Measurements from ENCODE around the gene MCC.

MCC gene

GRCh38 chr5:113217619-113218184 is 270.6 kb downstream of the MCC start:
- no peak for DNase-seq

DNA sequence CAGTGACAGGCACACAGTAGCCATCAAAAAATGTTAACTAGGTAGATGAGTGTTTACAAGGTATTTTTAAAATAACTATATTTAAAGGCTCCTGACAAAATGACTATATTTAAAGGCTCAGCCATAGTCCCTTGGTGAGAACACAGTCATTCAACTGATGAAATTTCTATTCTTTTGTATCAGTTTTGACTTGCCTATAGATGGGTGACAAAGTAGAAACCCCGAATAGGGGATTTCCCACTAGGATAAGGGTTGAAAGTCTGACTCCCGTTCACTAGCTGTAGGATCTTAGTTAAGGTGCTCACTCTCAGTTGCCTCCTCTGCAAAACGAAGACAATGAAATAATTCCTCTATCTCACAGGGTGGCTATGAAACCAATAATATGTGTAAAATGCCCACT is 271.7 kb downstream of the MCC start:
- DNase-seq = no peak

GRCh38 chr5:113215401-113216060 is 272.7 kb downstream of the MCC start:
- no peak for DNase-seq

- DNase-seq = no peak
These were observed 273.5 kb downstream of the MCC start for GRCh38 chr5:113214606-113215323.

DNA sequence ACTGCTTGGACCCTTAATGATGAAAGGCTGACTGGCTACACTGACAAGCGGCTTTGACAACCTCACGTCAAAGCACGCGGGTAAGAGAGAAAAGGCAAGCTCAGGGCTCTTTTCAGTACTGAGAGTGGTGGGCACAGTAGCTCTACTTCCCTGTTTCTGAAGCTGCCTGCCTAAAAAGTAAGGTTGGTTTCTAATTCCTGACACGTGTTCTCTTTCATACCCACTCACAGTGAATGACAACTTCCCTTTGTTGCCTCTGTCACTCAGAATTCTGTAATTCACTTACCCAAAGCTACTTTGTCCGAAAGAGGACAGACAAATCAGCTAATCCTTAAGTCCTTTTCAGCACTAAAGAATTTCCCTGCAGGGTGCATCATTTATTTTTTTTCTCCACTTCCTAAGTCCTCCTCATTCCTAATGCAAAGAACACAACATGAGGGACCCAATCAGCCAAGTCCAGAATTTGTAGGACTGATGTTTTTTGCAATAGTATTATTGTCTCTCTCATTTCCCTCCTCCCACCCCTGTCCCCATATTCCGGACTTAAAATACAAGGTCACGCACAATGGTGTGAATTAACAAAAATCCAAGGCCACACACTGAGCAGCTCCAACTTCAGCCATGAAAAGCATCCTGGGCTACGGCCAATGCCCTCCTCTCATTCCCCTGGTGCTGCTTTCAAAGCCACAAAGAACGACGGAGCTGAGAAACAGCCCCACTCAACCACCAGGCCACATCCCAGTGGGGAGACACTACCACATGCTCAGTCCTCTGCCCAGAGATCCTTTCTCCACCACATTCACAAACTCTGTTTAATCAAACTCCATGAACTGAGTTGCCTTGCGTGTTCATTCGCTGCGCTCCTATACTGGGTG is 274.5 kb downstream of the MCC start:
- no peak for DNase-seq

DNA sequence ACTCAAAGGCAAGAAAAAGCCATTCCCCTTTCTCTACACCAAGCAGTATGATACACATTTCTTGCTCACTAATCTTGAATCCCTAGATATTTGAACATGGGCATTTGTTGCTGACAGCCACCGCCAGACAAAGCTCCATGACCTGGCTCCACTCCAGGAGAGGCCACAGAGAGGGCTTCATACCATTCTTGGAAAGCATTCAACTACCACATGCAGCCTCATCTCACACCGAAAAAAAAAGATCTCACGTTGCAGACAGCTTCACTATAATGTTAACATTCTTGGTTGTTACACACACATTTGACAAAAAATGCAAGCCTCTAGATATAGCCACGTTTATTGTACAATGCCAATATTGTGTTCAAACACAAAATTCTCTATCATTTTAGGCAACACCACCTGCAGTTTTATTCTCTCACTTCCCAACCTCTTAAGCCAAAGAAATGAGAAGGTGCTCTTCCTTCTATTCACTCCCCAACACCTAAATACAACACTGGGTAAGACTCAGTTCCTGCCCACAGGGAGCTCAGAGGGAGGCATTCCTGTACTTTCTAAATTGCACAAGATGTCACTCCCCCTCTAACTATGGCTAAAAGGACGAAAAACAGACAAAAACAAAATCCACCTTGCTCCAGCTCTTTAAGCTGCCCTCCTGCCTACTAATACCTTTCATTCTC is 275.9 kb downstream of the MCC start:
- DNase-seq = no peak

GRCh38 chr5:113209498-113209897 is 278.8 kb downstream of the MCC start:
- DNase-seq = no peak

GRCh38 chr5:113205807-113206206 is 282.4 kb downstream of the MCC start:
- no peak for DNase-seq

- DNase-seq = no peak
These were observed 282.9 kb downstream of the MCC start for GRCh38 chr5:113205323-113205722.

- DNase-seq = no peak
These were observed 283.6 kb downstream of the MCC start for GRCh38 chr5:113204525-113205161.

GRCh38 chr5:113203916-113204315 is 284.3 kb downstream of the MCC start:
- no peak for DNase-seq

- no peak for DNase-seq
These were observed 285.2 kb downstream of the MCC start for GRCh38 chr5:113202746-113203716.

- DNase-seq = no peak
These were observed 286.0 kb downstream of the MCC start for GRCh38 chr5:113202287-113202686.

- no peak for DNase-seq
These were observed 286.5 kb downstream of the MCC start for GRCh38 chr5:113201715-113202114.

GRCh38 chr5:113199122-113199905 is 288.9 kb downstream of the MCC start:
- no peak for DNase-seq

DNA sequence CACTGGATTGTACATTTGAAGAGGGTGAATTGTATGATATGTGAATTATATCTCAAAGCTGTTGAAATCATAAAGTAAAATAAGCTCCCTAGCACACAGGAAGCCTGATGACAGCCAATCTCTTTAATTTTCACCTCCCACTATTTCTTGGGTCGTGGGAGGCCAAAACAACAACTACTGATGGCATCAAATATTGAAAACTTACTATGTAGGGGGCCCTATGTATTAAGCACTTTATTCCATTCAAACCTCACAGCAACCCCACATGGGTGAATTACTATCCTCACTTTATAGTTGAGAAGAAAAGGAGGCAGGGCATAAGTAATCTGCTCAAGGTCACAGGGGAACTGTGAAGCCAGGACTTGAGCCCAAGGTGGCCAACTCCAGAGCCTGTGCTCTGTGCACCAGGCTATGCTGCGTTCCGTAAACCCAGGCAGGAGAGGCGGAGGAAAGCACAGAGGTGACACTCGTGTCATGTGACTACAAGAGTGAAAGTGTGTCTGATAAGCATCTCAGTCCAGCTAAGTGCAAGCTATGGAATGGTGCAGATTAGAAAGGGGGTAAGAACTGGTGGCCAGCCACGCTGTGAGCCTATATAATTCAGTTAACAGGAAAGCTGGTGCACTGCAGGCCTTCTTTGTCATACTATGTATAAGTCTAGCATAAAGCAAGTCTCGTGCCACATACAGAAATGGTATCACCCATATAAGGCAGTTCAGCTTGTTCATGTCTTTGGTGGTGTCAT is 290.6 kb downstream of the MCC start:
- no peak for DNase-seq

DNA sequence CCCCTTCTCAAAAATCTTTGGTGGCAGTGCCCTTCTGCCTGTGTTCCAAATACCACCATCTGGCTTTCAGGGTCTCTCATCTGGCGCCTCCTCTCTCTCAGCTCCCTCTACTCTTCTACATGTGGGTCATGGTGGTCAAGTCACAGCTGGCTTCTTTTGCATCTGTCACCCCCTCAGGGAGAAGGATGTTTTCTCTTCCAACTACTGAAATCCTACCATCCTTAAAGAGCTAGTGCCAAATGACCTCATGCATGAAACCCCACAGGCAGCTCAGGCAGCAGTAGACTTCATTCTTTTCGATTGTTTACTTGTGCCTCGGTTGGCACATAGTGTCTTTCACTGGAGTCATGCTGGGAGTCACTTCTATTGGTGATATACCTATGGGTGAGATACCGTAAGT is 292.5 kb downstream of the MCC start:
- no peak for DNase-seq

DNA sequence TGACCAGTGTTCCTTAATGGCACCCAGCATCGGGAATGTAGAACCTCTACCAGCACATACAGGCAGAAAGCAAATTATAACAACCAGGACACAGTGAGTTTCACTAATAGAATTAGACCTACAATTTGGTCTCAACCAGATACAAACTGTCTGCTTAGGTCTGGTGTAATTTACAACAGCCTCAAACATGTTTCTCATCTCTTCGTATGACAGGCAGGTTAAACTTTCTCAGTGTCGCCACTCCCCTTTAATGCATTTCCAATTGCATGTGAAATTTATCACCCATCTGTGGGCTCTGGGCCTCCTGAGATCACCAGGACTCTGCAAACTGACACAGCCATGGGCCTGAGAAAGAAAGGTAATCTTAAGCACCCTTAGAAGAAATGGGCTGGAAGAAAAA is 293.0 kb downstream of the MCC start:
- DNase-seq = no peak

- no peak for DNase-seq
These were observed 293.7 kb downstream of the MCC start for GRCh38 chr5:113194591-113194990.

Measured in DMS153 (cell line).